GM04503 (cell line): ENCODE results near the gene SLK.

Source experiments
- DNase-seq: peaks from one replicate; pipeline ENCODE4 v3.0.0-alpha.2; 2012; ENCODE audit warnings: low read depth

The SLK gene

GRCh38 chr10:104053201-104053600 is 86.3 kb downstream of the SLK start:
- DNase-seq = no peak

DNA sequence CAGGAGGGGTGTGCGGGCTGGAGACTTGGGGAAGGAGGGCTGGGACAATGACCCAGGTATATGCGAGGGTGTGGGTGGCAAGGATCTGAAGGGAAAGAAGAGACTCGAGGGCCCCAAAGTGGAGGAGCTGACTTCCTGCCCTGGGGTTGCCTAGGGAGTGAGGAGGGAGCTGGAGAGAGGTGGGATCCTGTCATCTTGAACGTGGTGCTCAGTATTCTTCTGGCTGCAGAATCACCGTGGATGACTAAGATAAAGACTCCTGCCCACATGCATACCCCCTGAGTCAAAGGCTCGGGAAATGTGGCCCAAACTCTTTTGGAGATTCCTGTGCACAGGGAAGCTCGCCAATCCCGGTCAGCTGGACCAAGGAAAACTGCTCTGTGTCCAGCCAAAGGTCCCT is 87.5 kb downstream of the SLK start:
- DNase-seq = peak; percentile 53

DNA sequence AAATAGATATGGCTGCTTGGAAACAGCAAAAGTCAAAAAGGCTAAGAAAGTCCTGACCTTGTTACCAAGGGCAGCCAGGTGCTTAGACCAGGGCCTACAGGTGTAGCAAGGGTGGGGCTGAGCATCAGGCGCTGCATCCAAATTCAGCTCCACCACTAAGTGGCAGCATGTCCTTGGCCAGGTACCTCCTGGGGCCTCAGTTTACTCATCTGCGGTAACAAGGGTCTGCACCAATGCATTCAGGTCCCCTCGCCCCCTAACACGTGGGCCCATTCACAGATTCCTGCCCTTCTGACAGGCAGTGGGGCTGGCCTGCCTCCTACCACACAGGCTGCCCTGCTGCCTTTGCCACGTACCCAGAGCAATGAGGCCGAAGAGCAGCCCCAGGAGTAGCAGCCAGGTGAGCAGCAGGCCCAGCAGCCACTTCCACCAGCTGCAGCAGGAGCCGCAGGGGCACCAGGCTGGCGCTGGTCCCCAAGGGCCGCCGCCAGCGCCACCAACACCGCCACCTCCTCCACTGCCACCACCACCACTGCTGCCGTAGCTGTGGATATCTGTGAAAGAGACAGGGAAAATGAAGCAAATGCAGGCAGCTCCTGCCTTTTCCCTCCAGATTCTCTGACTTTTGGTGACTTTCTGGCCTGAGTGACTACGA is 89.8 kb downstream of the SLK start:
- no peak for DNase-seq

- no peak for DNase-seq
Measured at GRCh38 chr10:104057717-104058116, 90.8 kb downstream of the SLK start.

DNA sequence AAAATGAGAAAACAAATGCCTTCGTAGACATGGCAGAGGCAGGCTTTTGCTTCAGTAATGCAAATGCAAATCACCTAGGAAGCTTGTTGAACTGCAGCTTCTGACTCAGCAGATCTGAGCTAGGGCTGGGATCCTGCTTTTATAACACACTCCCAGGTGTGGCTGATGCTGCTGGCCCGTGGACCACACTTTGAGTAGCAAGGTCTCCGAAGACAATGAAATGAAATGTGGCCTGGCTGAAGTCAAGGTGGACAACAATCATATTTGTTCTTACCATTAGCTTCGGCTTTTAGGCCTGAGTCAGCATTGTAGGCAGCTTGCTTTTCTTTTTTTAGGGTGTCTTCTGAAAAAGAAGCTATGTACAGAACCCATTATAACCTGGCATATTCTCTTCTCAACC is 92.4 kb downstream of the SLK start:
- no peak for DNase-seq

DNA sequence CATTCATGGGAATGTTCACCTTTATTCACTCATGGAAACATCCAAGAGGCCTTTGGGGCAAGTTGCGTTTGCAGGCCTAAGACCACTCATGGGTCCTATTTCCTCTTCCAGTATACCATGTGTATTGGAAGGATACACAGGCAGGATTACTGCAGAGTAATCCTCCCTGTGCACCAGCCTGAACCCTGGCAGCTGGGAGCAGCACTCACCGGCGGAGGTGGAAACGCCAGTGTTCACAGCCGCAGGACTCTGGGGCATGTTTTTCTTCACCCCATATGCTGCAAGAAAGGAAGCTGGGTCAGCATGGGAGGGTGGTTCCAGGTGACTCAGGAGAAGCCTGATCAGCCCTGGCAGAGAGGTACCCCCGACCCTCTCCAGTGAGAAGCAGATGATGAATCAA is 94.3 kb downstream of the SLK start:
- no peak for DNase-seq

DNA sequence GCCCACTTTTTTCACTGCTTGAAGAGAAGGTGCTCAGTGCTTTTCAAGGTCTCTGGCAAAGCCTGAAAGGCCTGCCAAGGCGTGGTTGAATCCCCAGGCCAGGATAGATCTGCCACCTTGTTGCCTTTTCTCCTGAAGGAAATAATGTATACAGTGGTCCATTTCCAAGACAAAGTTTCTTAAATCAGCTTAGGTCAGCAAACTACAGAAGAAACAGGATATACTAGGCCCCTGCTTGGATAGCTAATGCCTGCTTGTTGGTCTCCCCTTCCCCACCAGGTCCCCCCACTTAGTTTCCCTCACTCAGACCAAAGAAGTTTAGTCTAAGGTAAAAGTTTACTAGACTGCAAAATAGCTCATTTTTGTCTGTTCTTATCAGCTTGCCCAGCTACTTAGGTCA is 98.8 kb downstream of the SLK start:
- DNase-seq = no peak

- no peak for DNase-seq
Measured at GRCh38 chr10:104066945-104067344, 100.0 kb downstream of the SLK start.

DNA sequence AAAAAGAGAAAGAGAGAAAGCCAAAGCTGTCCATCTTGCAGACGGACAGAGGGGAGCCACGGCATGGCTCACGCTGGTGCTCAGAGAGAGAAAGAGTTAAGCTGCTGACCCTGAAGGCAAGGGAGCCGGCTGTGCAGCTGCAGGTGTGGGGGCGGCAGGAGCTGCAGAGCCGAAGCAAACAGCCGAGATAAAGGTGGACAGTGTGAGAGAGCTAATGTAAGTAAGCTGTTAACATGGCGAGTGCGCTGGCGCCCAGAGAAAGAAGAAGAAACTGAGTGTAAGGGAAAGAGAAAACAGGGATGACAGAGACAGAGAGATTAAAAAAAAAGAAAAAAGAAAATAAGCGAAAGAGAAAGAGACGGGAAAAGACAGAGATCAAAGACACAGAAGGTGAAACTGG is 100.6 kb downstream of the SLK start:
- no peak for DNase-seq

GRCh38 chr10:104069613-104070012 is 102.7 kb downstream of the SLK start:
- DNase-seq = no peak

DNA sequence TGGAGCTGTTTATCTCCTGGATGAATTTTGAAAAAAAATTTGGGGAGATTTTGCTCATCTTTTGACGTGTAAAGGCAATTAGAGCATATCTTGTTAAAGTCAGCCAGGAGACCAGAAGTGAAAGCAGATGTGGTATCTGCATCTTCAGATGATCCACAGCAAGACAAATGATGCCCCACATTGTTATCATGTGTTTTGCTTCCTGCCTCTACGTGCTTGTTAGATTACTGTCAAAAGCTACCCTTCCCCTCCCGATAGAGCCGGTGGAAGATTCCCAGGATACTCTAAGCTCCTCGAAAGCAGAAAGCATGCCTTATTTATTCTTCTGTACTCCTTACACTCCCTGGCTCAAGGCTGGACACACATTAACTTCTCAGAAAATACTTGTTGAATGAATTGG is 105.8 kb downstream of the SLK start:
- DNase-seq = no peak

- DNase-seq = no peak
Measured at GRCh38 chr10:104074505-104074904, 107.6 kb downstream of the SLK start.

DNA sequence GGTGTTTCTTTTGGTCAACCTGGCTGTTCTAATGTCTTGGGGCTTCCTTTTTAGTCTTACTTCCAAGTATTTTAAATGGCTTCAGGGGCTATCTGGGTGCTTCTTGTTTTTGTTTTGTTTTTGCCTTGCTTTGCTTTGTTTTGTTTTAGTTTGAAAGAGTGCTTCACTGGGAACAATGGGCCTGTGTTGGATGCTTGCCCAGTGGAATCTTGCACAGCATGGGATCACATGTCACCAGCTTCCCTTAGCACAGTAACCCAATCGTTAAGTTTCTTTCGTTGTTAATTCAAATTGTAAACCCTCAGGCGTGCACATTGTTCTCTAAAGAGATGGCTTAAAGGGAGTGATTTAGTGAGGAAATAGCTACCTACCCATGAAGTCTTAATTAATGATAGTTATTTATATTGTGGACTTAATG is 109.8 kb downstream of the SLK start:
- DNase-seq = no peak

DNA sequence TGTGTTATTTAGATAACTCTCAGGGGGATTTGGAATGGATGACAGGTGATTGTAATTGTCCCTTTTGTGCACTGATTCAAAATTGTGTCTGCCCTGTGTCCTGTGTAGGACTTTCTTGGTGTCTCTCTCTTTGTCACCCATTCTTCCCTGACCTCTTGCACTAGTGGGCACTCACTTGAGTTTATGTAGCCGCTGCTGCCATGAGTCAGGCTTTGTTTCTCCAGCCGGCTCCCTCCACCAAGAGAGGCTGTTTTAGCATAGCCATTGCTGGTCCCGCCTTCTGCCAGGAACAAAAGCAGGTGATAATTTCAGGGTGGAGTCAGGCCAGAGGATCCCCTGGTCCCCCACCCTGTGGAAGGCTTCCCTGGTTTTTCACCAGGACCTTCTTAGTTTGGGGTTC is 110.3 kb downstream of the SLK start:
- no peak for DNase-seq

- DNase-seq = no peak
Measured at GRCh38 chr10:104077663-104078151, 110.8 kb downstream of the SLK start.
